Nephron (organoid): ENCODE results near the gene TMEM258.

Experiments used
- H3K27ac Mint-ChIP-seq, 3 experiments: 2 replicates each; pipeline ENCODE4 v1.8.0; 2020; ENCODE audit warnings: mixed read lengths in 3 of 3, mild to moderate bottlenecking in 2 of 3, moderate library complexity in 1 of 3
- H3K27me3 Mint-ChIP-seq: 2 replicates; pipeline ENCODE4 v1.8.0; 2021; ENCODE audit warnings: low read depth, mild to moderate bottlenecking, moderate library complexity, mixed read lengths
- H3K36me3 Mint-ChIP-seq: 2 replicates; pipeline ENCODE4 v1.8.0; 2020; ENCODE audit warnings: low read depth, mixed read lengths
- H3K4me1 Mint-ChIP-seq: 2 replicates; pipeline ENCODE4 v1.8.0; 2020; ENCODE audit warnings: mixed read lengths
- H3K4me3 Mint-ChIP-seq, 3 experiments: 2 replicates each; pipeline ENCODE4 v1.8.0; 2020; ENCODE audit warnings: mild to moderate bottlenecking in 3 of 3, mixed read lengths in 3 of 3, moderate library complexity in 2 of 3
- H3K9me3 Mint-ChIP-seq: 2 replicates; pipeline ENCODE4 v1.8.0; 2020; ENCODE audit warnings: mixed read lengths
- CTCF ChIP-seq, 3 experiments: fragments of 200-600 bp; sonication (generic); IDR thresholded peaks; one replicate each; pipeline ENCODE4 v1.5.0; 2021; ENCODE audit warnings: antibody characterized with exemption in 3 of 3; ENCODE audit not compliant: unreplicated experiment in 3 of 3

The TMEM258 gene

GRCh38 chr11:61779666-61780525 lies 12.5 kb downstream of the TMEM258 start:
- TF ChIP-seq CTCF (IDR thresholded peaks at IDR 0.05; ENCODE audit: unreplicated experiment in 3 of 3) = no peak
- no peaks in the 10 kb centered on the region for H3K9me3 Mint-ChIP-seq
- H3K27me3 Mint-ChIP-seq = no peaks in the 10 kb centered on the region
- no peaks in the 10 kb centered on the region for H3K4me1 Mint-ChIP-seq
- no peak overlapping the region for H3K27ac Mint-ChIP-seq
- H3K36me3 Mint-ChIP-seq = peaks cover 18% of the 10 kb centered on the region
- no peak overlapping the region for H3K4me3 Mint-ChIP-seq

GRCh38 chr11:61778920-61779650 lies 13.3 kb downstream of the TMEM258 start:
- H3K4me1 Mint-ChIP-seq = peaks cover 4% of the 10 kb centered on the region
- H3K36me3 Mint-ChIP-seq = peaks cover 16% of the 10 kb centered on the region
- H3K9me3 Mint-ChIP-seq = no peaks in the 10 kb centered on the region
- no peaks in the 10 kb centered on the region for H3K27me3 Mint-ChIP-seq
- no peak for TF ChIP-seq CTCF (IDR thresholded peaks at IDR 0.05; ENCODE audit: unreplicated experiment in 3 of 3)
- no peak overlapping the region for H3K4me3 Mint-ChIP-seq
- H3K27ac Mint-ChIP-seq = no peak overlapping the region

- Mint-ChIP-seq H3K27me3 (no peaks in the 10 kb centered on the region), H3K4me1 (peaks cover 4% of the 10 kb centered on the region), H3K4me3 (no peak overlapping the region), H3K36me3 (peaks cover 12% of the 10 kb centered on the region), H3K9me3 (no peaks in the 10 kb centered on the region), H3K27ac (no peak overlapping the region)
- TF ChIP-seq CTCF (IDR thresholded peaks at IDR 0.05; ENCODE audit: unreplicated experiment in 3 of 3) = no peak
These were observed 14.0 kb downstream of the TMEM258 start for GRCh38 chr11:61778357-61778886.

- Mint-ChIP-seq H3K27ac (no peak overlapping the region), H3K9me3 (no peaks in the 10 kb centered on the region), H3K36me3 (peaks cover 7% of the 10 kb centered on the region)
These were observed 14.9 kb downstream of the TMEM258 start for GRCh38 chr11:61777234-61778090.

More at GRCh38 chr11:61777234-61778090, 14.9 kb downstream of the TMEM258 start:
- H3K4me1 Mint-ChIP-seq = peaks cover 4% of the 10 kb centered on the region
- H3K4me3 Mint-ChIP-seq = no peak overlapping the region
- no peaks in the 10 kb centered on the region for H3K27me3 Mint-ChIP-seq
- no peak for TF ChIP-seq CTCF (IDR thresholded peaks at IDR 0.05; ENCODE audit: unreplicated experiment in 3 of 3)
